Cerebellar nuclear complex (tissue), 1 donor: ENCODE measurements around the gene JMJD1C.
"Not testable (repeated sequence)": the region's sequence is repeated elsewhere in the genome, so short reads cannot be mapped to it uniquely, and the experiment has no call there.

Experiments
- DNase-seq, 2 experiments: peaks; one replicate each; lab custom pipeline; 2025; lab: John Stamatoyannopoulos, UW

The JMJD1C gene

GRCh38 chr10:63364918-63365317, 100.9 kb downstream of the JMJD1C start:
- DNase-seq: no peak

GRCh38 chr10:63363951-63364350, 101.8 kb downstream of the JMJD1C start:
- no peak for DNase-seq

GRCh38 chr10:63355682-63356081, 110.1 kb downstream of the JMJD1C start:
- no peak for DNase-seq

GRCh38 chr10:63352976-63353375, 112.8 kb downstream of the JMJD1C start:
- DNase-seq: no peak

- no peak for DNase-seq
Measured at GRCh38 chr10:63348245-63348850, 117.4 kb downstream of the JMJD1C start.

DNA sequence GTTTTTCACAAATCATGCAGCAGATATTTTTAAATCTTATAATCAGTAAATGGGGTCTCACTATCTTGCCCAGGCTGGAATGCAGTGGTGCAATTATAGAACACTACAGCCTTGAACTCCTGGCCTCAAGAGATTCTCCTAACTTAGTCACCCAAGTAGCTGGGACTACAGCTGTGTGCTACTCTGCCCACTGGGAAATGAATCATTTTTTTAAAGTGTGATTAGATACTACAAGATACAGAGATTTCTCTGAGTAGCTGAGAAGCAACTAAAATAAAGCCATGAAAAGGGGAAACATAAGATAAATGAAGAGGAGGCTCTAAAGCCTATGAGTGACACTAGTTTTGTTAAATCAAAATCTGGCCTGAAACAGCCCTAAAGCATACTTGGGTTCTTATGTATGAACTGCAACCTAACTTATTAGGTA, 119.7 kb downstream of the JMJD1C start:
- no peak for DNase-seq

DNA sequence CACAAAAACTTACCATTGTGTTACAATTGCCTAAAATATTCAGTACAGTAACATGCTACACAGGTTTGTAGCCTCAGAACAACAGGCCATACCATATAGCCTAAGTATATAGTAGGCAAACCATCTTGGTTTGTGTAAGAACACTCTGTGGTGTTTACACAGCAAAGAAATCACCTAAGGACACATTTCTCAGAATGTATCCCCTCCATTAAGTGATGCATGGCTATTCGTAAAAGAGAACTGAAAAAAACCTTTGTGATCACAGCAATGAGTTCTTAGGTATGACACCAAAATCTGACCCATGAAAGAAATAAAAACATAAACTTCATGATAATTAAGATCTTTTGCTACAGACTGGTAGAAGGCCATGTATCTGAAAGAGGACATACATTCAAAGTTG, 121.5 kb downstream of the JMJD1C start:
- DNase-seq: no peak

DNA sequence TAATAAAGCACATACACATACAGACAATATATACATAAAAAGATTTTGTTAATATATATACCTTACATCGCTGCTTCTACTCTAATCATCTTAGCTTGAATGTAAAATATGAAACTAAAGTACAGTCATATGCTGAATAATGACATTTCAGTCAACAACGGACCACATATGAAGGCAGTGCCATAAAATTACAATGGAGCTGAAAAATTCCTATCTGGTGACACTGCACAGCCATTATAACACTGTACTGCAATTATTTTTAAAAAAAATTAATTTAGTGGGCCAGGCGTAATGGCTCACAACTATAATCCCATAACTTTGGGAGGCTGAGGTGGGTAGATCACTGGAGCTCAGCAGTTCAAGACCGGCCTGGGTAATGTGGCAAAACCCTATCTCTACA, 122.3 kb downstream of the JMJD1C start:
- DNase-seq: no peak

- DNase-seq: not testable (repeated sequence)
Measured at GRCh38 chr10:63339640-63340039, 126.1 kb downstream of the JMJD1C start.

GRCh38 chr10:63337455-63338251, 128.1 kb downstream of the JMJD1C start:
- DNase-seq: no peak

DNA sequence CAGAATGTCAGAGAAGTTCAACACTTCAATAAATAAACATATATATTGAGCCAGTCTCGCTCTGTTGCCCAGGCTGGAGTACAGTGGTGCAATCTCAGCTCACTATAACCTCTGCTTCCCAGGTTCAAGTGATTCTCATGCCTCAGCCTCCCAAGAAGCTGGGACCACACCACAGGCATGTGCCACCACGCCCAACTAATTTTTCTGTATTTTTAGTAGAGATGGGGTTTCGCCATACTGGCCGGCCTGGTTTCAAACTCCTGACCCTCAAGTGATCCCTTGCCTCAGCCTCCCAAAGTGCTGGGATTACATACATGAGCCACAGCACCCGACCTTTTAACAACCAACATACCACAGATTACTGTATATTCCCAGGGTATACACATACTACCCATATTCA, 134.2 kb downstream of the JMJD1C start:
- no peak for DNase-seq

GRCh38 chr10:63324495-63324854, 141.3 kb downstream of the JMJD1C start:
- DNase-seq: no peak

DNA sequence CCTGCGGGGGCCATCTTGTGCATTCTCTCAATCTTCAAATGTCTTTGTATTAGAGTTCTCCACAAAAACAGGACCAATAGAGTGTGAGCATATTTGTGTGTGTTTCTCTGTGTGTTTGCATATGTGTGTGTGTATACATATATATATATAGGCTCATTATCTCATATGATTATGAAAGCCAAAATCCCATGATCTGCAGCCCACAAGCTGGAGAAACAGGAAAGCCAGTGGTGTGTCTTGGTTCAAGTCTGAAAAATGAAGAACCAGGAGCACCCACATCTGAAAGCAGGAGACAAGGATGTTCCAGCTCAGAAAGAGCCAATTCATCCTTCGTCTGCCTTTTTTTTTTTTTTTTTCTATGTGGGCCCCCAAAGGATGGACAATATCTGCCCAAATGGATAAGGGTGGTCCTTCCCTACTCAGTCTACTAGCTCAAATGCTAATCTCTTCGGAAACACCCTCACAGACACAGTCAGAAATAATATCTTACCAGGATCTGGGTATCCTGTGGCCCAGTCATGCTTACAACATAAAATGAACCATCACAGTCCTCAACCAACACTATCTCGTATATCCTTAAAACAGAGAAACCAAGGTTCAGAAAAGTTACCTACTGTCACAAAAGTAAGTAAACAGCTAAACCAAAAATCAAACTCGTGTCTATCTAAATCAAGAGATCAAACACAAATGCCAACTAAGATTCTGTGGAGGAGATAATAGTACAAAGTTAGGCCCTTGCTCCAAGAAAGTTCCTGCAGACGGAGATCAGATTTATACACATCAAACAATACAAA, 141.9 kb downstream of the JMJD1C start:
- DNase-seq: no peak

GRCh38 chr10:63320683-63321082, 145.1 kb downstream of the JMJD1C start:
- no peak for DNase-seq

DNA sequence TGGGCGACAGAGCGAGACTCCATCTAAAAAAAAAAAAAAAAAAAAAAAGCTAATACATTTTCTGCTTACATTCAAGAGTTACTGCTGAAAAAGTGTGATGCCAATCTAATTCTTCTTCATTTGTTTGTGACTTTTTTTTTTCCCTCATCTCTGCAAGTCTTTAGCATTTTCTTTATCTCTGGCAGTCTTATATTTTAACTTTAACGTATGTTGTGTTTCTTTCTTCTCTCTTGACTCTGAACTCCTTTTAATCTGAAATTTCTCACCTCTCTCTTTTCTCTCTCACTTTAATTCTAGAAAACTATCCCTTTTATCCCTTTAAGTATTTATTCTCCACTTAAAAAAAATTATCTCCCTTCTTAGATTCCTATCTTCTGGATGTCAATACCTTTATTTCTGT, 146.5 kb downstream of the JMJD1C start:
- no peak for DNase-seq

DNA sequence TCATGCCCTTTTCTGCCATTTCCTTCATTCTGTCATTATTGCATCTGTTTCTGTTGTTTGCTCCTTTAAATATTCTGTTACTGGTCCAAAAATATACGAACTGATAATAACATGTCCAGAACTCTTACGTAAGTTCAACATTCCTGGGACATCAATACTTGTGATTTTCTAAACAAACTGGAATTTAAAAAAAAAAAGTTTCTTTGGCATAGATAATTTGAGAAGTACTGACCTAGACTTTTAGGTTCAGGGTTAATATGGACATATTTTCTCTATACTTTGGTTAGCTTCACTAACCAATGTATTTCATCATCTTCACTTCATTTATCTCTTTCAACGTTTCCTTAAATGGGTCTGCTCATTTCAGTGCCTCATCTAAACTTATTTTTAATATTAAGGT, 147.3 kb downstream of the JMJD1C start:
- no peak for DNase-seq

DNA sequence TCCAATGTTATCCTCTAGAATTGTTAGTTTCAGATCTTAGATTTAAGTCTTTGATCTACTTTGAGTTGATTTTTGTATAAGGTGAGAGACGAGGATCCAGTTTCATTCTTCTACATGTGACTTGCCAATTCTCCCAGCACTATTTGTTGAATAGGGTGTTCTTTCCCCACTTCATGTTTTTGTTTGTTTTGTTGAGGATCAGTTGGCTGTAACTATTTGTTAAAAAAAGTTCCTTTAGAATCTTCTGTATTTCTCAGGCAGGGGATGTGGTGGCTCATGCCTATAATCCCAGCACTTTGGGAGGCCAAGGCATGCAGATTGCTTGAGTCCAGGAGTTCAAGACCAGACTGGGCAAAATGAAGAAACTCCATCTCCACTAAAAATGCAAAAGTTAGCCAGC, 151.8 kb downstream of the JMJD1C start:
- no peak for DNase-seq

GRCh38 chr10:63313066-63313717, 152.6 kb downstream of the JMJD1C start:
- no peak for DNase-seq

DNA sequence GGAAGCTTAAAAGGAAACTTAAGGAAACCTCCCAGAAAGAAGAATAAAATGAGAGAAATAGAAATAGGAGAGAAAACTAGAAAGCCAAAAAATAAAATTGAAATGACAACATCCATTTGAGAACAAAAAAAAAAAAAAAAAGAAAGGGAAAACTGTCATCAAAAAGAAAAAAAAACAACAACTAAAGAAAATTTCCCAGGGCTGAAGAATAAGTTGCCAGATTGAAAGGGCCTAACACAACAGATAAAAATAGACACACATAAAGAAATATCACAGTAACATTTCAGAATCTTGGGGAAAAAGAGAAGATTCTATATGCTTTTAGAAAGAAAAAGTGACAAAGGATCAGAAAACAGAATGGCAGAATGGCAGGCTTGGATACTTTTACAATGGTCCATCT, 157.1 kb downstream of the JMJD1C start:
- no peak for DNase-seq

DNA sequence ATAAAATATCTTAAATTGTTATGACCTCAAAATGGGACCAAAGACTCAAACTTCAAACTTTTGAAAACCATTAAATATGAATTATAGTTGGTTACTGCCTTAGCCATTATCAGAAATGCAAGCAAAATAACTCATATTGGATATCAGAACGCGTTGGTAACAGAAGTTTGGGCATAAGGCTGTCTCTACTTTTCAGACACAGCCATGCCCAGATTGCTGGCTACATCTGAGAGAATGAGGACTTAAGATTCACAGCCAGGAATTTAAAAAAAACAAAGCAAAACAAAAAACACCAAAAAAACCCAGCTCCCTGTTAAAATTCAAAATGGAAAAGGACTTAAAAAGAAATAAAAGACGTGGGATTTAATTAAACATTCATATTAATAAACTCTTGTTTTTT, 161.6 kb downstream of the JMJD1C start:
- DNase-seq: no peak

- no peak for DNase-seq
Measured at GRCh38 chr10:63300801-63301200, 165.0 kb downstream of the JMJD1C start.

GRCh38 chr10:63297941-63298340, 167.8 kb downstream of the JMJD1C start:
- DNase-seq: no peak
